SIG-M5 treated with dmso at 0.1 percent for 504 hours (cell line): ENCODE data around the gene CD320.
"Not testable (repeated sequence)": the region's sequence is repeated elsewhere in the genome, so short reads cannot be mapped to it uniquely, and the experiment has no call there.

Experiments
- DNase-seq: peaks from one replicate; lab custom pipeline; 2025; ENCODE audit not compliant: unreplicated experiment; lab: John Stamatoyannopoulos, UW

Gene CD320

DNA sequence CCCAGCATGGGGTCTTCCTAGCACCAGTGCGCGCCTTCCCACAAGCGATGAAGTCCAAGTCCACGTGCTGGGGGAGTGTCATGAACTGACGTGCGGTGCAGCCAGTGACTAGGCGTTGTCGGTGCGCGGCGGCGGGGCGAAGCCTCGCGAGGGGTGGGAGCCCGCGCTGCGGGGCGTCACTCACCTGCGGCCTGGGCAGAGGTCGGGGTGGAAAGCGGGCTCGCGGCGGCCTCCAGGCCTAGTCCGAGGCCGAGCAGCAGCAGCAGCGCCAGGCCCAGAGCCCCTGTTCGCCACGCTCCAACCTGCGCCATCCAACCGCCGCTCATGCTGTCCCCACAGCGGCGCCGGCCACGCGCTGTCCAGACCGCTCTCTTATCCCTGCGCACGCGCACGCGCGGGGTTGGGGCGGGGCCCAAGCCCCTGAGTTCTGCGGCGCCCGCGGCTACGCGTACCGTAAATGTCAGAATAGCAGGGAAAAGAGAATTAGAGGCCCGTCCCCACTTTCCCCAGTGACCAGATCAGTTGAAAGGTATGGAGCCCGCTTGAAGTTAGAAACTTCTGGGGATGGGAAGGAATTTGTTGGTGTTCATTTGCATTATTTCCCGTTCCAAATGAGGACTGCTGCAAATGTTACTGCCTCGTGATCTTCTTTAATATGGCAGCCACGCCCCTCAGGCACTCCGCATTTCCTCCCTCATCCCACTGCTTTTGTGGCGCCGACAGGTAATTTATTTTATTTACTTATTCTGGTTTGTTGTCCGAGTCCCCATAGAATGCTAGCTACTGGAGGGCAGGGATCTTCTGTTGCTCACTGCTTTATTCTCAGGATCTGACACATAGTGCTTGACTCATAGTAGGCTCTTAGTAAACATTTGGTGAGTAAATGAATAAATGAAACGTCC is at the start of gene CD320:
CD320 (minus strand) TSS at position 394 of the 902 bp plus-strand sequence; CDS start at position 326, 68 bp downstream.
- DNase-seq: peak; percentile 73

DNA sequence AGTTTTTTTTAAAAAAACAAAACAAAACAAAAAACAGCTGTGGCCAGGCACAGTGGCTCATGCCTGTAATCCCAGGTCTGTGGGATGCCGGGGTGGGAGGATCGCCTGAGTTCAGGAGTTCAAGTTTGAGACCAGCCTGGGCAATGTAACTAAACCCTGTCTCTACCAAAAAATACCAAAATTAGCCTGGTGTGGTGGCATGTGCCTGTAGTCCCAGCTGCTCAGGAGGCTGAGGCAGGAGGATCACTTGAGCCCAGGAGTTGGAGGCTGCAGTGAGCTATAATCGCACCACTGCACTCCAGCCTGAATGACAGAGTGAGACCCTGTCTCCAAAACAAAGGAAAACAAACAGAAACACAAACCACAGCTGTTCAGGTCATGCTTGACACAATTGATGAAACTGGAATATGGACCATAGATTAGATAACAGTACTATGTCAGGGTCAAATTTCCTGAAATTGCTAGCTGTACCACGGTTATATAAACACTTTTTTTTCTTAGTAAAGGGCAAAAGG is 48.9 kb upstream of the CD320 start:
- no peak for DNase-seq

DNA sequence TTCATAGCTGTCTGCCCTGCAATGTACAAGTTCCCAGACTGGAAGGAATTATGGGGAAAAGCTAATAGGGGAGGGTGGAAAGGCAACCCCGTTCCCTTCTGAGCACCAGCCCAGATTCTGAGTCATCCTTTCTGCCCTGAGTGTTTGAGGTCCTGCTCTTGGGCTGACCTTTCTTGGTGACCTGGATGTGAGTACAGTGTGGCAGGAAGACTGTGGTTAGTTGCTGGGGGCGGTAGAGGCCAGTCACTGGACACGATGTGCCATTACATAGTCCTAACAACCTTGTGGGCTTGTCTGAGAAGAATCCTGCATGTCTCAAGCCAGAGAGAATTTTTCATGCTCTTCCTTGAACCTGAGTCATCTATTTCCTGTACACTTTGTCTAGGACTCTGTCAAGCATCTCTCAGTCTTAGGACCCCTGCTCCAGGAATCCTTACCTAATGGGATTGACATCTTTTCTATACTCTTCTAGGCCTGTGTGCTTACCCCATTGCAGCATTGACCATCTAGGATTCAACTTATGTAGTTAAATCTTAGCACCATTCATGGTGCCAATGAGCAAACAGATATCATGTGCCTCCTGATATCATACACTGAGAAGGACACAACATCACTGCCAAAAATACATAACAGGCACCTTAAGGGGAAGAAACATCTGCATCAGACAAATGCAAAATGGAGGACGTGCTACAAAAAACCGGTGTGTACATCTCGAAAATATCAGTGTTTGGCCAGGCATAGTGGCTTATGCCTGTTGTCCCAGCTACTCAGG is 47.7 kb upstream of the CD320 start:
- DNase-seq: peak; percentile 23

DNA sequence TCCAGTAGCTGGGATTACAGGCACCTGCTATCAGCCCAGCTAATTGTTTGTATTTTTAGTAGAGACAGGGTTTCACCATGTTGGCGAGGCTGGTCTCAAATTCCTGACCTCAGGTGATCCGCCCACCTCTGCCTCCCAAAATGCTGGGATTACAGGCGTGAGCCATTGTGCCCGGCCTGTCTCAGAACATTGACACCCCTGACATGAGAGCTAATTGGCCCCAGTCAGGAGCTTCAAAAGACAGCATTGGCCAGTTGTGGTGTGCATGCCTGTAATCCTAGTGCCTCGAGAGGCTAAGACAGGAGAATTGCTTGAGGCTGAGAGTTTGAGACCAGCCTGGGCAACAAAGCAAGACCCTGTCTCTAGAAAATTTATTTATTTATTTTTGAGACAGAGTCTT is 44.7 kb upstream of the CD320 start:
- DNase-seq: not testable (repeated sequence)

DNA sequence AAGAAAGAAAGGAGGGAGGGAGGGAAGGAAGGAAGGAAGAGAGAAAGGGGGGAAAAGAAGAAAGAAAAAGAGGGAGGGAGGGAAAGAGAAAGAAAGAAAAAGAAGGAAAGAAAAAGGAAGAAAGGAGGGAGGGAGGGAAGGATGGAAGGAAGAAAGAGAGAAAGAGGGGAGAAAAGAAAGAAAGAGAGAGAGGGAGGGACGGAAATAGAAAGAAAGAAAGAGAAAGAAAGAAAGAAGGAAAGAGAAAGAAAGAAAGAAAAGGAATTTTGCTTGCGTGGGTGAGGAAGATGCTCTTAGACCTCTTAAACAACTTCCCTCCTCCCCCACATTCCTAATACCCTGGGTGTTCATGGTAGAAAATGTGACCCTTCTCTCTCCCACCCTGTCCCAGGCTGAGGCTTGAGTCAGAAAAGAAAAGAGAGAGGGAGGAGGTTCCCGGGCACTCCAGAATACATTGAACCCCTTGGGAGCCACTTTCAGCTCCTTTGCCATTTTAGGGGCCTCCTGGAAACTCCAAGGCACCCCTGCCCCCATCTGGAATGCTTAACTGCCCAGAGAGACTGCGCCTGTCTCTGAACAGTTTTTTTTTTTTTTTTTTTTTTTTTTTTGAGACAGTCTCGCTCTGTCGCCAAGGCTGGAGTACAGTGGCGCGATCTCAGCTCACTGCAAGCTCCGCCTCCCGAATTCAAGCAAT is 44.1 kb upstream of the CD320 start:
- DNase-seq: no peak

DNA sequence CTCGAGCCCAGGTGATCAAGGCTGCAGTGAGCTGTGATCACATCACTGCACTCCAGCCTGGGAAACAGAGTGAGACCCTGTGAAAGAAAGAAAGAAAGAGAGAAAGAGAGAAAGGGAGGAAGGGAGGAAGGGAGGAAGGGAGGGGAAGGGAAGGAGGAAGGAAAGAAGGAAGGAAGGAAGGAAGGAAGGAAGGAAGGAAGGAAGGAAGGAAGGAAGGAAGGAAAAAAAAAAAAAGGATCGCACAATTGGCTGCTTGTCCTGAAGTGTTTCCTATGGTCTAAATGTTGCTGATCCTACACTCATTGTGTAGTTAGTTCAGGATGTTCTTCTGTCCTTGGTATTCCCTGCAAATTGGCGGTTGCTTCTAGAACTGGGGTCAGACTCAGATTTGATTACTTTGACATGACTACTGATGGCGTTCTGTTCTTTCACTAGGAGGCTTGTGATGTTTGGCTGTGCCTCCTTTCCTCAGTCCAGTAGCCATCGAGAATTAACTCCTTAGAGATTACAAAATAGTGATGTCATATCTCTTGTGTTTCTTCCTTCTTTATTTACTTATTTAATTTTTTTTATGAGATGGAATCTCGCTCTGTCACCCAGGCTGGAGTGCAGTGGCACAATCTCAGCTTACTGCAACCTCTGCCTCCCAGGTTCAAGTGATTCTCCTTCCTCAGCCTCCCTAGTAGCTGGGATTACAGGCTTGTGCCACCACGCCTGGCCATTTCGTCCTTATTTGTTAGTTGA is 41.6 kb upstream of the CD320 start:
- DNase-seq: not testable (repeated sequence)

DNA sequence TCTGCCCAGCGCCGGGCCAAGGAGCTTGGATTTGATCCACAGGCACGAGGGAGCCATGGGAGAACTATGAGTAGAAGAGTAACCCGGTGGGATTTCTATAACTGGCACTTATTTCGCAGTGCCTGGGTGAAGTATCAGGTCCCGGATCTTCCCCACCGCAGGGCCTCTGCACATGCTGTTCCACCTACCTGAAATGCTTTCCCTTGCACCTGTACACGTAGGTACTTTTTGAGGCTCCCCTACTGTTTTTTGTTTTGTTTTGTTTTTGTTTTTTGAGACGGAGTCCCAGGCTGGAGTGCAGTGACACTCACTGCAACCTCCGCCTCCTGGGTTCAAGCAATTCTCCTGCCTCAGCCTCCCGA is 35.3 kb upstream of the CD320 start:
- no peak for DNase-seq

DNA sequence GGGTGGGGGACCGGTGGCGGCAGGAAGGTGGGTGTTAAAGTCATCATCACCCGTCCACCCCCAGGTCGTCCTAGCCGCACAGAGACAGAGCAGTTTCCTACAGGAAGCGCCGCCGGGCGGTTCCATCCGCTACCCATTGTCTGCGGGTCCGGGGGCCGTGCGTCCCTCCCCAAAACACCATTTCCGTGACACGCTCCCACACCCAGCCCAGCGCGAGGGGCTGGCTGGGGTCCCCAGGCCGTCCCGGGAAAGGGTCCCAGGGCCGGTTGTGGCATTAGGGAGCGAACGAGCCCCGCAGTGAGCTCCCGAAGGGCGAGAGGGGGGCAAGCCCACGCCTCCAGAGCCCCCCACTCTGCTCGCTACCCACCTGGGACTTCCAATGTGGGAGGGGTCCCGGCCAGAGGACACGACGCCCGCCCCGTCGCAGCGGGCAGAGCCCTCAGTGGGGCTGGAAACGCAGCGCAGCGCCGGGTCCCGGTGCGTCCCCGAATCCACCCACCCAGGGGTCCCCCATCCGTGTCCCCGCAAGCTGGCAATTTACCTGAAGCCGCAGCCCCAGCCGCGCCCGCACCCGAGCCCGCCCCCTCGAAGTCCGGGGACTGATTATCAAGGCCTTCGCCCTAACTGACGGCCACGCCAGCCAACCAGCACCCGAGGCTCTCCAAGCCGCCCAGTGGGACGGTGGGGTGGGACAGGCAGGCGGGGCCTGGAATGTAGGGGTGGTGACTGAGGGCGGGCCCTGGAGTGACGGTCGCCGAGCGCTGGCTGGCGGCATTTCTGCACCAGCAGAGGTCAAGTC is 34.7 kb upstream of the CD320 start, which contains the start of gene KANK3:
KANK3 (minus strand) TSS at position 579 of the 799 bp plus-strand sequence. CDS start 5,434 bp downstream, outside the sequence.
- peak; percentile 60 for DNase-seq

DNA sequence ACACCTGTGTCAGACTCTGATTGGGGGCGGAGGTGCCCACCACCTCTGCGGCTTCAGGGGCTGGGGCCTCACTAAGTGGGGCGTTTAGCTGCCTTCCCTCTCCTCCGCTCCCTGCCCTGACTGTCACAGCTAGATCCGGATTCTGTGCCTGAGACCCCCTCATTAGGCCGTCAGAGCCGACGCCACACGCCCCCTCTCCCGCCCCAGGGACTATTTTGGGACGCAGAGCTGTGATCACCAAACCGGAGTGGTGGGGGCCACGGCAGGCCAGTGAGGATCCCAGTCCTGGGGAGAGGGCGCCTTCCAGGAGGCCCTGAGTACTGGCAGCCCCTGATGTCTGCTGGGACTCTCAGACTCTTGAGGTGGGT is 34.1 kb upstream of the CD320 start:
- DNase-seq: no peak

DNA sequence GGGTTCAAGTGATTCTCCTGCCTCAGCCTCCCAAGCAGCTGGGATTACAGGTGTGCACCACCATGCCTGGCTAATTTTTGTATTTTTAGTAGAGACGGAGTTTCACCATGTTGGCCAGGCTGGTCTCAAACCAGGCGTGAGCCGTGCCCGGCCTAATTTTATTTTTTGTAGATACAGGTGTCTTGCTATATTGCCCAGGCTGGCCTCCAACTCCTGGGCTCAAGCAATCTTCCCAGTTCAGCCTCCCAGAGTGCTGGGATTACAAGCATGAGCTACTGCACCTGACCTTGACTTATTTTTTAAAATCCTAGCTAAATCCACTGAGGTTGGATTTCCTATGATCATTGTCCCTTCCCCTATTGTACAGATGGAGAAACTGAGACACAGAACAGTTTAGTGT is 33.3 kb upstream of the CD320 start:
- not testable (repeated sequence) for DNase-seq

DNA sequence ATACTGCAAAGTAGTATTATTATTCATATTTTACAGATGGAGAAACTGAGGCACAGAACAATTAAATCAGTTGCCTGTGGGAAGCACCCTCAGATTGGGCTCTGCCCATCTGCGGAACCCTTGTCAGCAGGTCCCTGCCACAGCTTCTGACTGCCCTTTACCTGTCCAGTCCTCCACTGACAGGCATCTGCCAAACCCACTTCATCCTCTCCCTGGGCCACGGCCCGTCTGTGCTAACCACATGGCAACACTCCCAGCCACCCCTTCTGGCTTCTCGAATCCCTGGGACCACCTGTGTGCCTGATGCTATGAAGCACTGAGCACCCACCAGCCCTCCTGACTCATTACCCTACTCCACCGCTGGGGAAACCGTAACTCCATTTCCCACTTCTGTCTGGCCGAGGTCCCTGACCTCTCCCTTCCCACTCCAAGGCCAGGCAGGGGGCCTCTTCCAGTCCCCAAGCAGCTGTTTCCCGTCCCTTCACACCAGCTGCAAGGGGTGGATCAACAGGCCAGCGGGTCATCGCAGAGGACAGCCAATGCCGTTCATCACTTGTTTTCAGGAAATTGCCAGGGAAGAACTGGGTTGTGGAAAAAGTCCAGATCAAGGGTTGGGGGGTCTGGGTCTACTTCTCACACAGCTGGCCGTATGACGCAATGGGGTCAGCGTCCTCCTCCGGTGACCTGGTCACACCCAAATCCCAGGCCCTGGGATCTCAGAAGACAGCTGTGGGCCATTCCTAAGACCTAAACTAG is 32.4 kb upstream of the CD320 start:
- no peak for DNase-seq

DNA sequence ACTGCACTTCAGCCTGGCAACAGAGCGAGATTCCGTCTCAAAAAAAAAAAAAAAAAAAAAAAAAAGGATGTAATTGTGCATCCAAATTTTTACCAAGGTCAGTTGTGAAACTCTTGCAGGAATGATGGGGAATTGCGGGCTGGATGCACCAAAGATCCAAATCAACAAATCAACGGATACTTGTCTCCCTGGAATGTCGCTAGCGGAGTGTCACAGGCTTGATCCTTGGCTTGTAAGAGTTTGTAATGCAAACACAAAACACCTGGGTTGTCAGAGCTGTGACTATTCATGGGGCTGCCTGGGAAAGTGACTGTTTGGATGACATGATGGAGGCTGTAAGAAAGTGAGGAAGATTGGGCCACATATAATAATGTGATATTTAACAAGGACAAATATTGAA is 30.7 kb upstream of the CD320 start:
- DNase-seq: no peak

DNA sequence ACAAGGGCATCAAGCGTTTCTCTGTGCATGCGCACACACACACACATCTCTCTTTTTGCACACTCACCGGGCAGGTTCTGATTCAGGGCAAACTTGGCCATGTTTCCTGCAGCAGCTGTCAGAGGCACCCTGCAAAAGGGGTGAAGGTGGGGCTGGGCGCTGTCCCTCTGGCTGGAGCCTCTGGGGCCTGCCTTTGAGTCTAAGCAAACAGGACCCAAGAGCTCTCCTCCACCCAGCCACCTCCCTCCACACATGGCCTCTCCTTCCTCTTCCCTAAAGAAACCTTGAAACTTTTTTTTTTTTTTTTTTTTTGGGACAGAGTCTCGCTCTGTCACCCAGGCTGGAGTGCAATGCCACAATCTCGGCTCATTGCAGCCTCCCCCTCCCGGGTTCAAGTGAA is 29.6 kb upstream of the CD320 start:
- no peak for DNase-seq

DNA sequence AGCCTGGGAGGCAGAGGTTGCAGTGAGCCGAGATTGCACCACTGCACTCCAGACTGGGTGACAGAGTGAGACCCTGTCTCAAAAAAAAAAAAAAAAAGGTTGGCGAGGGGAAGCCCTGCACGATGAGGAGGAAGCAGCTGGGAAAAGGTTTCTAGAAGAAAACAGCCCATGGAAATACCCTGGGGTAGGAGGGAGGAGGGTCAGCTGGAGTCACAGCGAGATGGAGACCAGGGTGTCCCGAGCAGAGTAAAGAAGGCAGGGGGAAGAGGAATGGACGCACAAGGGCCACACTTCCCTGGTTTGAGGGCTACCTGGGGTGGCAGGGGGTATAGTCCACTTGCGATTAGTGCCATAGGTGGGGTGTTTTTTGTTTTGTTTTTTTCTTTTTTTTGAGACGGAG is 28.5 kb upstream of the CD320 start:
- no peak for DNase-seq

DNA sequence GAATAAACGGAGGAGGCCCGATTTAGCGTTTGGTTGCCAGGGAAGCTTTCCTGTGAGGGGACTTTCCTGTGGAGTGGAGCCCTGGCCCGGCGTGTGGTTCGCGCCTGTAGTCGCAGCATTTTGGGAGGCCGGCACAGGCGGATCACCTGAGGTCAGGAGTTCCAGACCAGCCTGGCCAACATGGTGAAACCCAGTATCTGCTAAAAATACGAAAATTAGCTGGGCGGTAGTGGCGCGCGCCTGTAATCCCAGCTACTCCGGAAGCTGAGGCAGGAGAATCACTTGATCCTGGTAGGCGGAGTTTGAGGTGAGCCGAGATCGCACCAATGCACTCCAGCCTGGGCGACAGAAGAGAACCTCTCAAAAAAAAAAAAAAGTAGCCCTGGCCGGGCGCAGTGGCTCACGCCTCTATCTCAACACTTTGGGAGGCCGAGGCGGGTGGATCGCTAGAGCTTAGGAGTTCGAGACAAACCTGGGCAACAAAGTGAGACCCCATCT is 28.0 kb upstream of the CD320 start:
- DNase-seq: no peak

DNA sequence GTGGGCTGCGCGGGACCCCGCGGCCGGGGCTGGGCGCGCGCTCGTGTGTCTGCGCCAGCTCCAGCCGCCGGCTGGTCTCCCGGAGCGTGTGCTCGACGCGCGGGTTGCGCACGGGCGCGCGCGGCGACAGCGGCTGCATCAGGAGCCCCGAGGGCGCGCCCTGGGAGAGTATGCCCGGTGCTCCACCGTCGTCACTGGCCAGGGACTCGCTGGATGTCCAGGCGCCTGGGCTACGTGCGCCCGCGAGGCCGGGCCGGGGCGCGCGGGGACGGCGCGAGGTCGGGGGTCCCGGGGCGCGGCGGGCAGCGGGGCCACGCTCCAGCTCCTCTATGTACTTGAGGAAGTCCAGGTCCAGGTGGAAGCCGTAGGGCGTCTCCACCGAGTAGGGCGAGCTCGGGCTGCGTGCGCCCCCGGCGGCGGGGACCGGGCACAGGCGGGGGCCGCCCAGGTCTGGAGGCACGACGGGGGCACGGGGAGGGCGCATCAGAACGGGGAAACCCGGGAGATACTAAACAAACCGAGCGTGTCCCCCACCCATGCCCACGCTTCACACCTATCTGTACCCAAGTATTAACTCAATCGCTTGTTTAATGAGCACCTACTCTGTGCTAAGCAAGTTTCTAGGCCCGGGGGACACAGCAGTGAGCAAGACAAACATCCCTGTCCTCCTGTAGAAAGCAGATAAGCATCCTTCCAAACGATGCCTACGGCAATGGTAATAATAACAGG is 27.3 kb upstream of the CD320 start:
- no peak for DNase-seq

DNA sequence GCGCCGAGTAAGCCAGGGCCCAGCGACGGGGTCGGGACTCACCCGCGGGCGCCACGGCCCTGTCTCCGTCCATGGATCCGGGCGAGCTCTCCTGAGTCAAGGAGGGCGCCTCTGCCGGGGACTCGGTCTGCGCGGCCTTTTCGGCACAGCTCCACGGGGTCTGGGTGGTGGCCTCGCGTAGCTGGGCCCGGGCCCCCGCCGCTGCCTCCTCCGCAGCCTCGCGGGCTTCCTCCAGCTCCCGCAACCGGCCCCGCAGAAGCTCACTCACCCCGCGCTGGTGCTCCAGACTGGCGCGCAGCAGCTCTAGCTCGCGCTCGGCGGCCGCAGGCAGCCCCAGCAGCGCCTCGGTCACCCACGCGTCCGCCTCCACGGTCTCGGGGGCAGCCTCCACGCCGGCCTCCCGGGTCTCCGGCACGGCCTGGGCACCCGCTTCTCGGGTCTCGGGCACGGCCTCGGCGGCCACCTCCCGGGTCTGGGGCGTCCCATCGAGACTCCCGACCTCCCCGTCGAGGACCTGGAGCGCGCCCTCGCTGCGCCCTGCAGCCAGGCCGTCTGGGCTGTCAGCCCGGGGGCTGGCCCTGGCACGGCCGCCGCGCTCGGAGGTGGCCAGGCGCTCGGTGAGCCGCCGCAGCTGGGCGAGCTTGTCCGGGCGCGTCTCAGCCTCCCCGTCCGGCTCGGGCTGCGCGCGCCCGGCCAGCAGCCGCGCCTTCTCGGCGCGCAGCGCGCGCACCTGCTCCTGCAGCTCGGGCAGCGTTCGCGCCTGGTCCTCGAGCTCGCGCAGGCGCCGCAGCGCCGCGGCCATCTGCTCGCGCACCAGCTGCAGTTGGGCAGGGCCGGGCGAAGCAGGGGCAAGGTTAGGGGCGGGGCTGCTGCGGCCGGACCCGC is 26.5 kb upstream of the CD320 start:
- DNase-seq: peak; percentile 35
